ENCODE measurements around the gene PTTG1IP. TPM values are rescaled to one million over a fixed set of nuclear protein-coding genes. Genes with fewer than 3 reads are reported as not detected.

PTTG1IP gene
- total and polyA plus RNA-seq, 8 donors: 61.3 to 253 (median 114) TPM

DNA sequence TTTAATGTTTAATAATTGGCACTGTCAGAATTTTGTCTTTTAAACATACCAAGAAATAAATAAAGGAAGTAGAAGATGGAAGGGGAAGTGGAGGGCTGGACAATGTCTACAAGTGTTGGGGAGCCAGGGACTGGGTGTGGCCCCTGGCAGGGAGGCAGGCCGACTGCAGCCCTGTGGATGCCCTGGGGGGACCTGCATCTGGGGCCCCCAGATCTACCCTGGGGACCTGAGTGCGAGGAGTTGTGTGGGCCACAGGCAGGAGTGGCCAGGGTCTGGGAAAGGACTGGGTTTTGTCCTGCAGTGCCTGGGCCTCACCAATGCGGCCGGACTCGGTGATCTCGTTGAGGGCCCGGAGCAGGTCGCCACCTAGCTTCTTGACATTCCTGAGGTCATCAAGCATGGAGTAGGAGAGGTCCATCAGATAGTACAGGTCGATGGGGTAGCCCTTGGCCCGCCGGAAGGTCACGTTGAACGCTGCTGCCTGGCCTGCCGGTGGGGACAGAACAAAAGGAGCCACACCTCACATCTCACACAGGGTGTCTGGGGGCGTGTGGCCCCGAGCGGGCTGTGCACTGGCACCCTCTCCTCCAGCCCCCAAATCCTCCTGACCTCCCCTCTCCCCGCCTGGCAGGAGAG lies 29.7 kb upstream of the PTTG1IP start:
- peaks cover 0 to 58% (median 19%) of the 10 kb centered on the region in 4 donors for H3K36me3 ChIP-seq
- H3K27me3 ChIP-seq: peaks cover 0 to 19% (median 0%) of the 10 kb centered on the region in 3 donors
- H3K27ac ChIP-seq: no peak overlapping the region
- no peaks in the 10 kb centered on the region for H3K9me3 ChIP-seq
- no peak for DNase-seq
- intact Hi-C loops (cut with DNase I; ENCODE audit: low total_unique reads): no loop called here
- TF ChIP-seq, protein P1, sequence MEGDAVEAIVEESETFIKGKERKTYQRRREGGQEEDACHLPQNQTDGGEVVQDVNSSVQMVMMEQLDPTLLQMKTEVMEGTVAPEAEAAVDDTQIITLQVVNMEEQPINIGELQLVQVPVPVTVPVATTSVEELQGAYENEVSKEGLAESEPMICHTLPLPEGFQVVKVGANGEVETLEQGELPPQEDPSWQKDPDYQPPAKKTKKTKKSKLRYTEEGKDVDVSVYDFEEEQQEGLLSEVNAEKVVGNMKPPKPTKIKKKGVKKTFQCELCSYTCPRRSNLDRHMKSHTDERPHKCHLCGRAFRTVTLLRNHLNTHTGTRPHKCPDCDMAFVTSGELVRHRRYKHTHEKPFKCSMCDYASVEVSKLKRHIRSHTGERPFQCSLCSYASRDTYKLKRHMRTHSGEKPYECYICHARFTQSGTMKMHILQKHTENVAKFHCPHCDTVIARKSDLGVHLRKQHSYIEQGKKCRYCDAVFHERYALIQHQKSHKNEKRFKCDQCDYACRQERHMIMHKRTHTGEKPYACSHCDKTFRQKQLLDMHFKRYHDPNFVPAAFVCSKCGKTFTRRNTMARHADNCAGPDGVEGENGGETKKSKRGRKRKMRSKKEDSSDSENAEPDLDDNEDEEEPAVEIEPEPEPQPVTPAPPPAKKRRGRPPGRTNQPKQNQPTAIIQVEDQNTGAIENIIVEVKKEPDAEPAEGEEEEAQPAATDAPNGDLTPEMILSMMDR (IDR thresholded peaks at IDR 0.05): no peak
- TF ChIP-seq EP300 (IDR thresholded peaks at IDR 0.05) (no peak), POLR2A (IDR thresholded peaks at IDR 0.05) (no peak), POLR2AphosphoS5 (IDR thresholded peaks at IDR 0.05) (no peak)
- 64 to 76% (median 73%) methylated on average over 7 to 18 of the region's 18 CpGs for WGBS, 5 donors
- H3K4me3 ChIP-seq: no peak overlapping the region
- H3K4me1 ChIP-seq: peaks cover 0 to 34% (median 20%) of the 10 kb centered on the region in 4 donors

DNA sequence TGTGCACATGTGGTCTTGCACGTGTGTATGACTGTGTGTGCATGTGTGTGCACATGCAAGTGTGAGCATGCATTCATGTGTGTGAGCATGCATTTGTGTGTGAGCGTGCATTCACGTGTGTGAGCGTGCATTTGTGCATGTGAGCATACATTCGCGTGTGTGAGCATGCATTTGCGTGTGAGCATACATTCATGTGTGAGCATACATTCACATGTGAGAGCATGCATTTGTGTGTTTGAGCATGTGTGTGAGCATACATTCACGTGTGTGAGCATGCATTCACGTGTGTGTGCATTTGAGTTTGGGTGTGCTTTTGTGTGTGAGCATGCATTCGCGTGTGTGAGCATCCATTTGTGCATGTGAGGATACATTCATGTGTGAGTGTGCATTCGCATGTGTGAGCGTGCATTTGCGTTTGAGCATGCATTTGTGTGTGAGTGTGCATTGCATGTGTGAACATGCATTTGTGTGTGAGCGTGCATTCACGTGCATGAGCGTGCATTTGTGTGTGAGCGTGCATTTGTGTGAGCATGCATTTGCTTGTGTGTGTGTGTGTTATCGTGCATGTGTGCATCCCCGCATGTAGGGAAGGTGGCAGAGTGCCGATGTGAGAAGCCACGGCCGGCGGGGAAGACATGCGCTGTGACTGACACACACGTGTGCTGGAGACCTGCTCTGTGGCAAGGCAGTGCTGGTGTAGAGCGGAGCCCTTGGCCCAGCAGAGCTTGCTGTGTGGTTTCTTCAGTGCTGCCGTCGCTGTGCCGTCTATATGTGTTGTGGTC lies 29.0 kb upstream of the PTTG1IP start:
- no peak for DNase-seq
- Histone ChIP-seq H3K36me3 (peaks cover 0 to 58% (median 19%) of the 10 kb centered on the region in 4 donors), H3K27ac (no peak overlapping the region), H3K4me1 (peaks cover 0 to 27% (median 16%) of the 10 kb centered on the region in 4 donors), H3K4me3 (no peak overlapping the region), H3K9me3 (no peaks in the 10 kb centered on the region), H3K27me3 (peaks cover 0 to 19% (median 0%) of the 10 kb centered on the region in 3 donors)
- TF ChIP-seq POLR2A (IDR thresholded peaks at IDR 0.05) (no peak), POLR2AphosphoS5 (IDR thresholded peaks at IDR 0.05) (no peak), EP300 (IDR thresholded peaks at IDR 0.05) (no peak)
- TF ChIP-seq, protein P1 (IDR thresholded peaks at IDR 0.05): no peak
- WGBS, 5 donors: 89 to 92% (median 91%) methylated on average over 30 of the region's 30 CpGs
- intact Hi-C loops (cut with DNase I; ENCODE audit: low total_unique reads): no loop called here

DNA sequence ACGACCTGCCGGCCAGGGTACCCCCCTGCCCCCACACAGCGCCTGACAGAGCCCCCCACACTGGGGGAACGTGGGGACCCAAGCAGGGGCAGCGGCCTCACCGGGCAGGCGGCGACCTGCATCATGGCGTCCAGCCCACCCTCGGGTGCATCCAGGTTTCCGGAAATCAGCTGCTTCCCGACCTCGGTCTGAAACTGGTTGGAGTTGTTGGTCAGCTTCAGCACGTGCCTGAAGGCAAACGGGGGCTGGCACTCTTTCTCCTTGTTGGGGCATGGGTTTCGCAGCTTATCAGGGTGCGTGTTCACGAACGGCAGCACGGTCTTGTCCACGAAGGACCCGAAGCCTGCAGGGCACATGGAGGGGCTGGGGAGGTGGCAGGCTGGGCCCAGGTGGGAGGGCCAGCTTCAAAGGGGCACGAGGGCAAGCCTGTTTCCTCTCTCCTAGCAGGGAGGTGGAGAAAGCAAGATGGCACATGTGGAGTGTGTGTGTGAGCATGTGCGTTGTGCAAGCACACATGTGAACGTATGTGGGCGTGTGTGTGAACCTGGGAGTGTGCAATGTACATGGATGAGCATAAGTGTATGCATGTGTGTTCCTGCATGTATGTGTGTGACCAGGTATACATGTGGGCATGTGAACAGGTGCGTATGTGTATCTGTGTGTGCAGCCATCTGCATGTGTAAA lies 28.0 kb upstream of the PTTG1IP start:
- no peak overlapping the region for H3K27ac ChIP-seq
- TF ChIP-seq, protein P1 (IDR thresholded peaks at IDR 0.05): no peak
- TF ChIP-seq EP300 (IDR thresholded peaks at IDR 0.05) (no peak), POLR2AphosphoS5 (IDR thresholded peaks at IDR 0.05) (no peak), POLR2A (IDR thresholded peaks at IDR 0.05) (no peak)
- peaks cover 0 to 55% (median 19%) of the 10 kb centered on the region in 4 donors for H3K36me3 ChIP-seq
- H3K4me3 ChIP-seq: no peak overlapping the region
- no peak for DNase-seq
- 58 to 70% (median 62%) methylated on average over 12 to 27 of the region's 27 CpGs for WGBS, 5 donors
- intact Hi-C loops (cut with DNase I; ENCODE audit: low total_unique reads): no loop called here
- H3K4me1 ChIP-seq: peaks cover 0 to 22% (median 12%) of the 10 kb centered on the region in 4 donors
- H3K9me3 ChIP-seq: no peaks in the 10 kb centered on the region
- H3K27me3 ChIP-seq: peaks cover 0 to 24% (median 0%) of the 10 kb centered on the region in 3 donors

DNA sequence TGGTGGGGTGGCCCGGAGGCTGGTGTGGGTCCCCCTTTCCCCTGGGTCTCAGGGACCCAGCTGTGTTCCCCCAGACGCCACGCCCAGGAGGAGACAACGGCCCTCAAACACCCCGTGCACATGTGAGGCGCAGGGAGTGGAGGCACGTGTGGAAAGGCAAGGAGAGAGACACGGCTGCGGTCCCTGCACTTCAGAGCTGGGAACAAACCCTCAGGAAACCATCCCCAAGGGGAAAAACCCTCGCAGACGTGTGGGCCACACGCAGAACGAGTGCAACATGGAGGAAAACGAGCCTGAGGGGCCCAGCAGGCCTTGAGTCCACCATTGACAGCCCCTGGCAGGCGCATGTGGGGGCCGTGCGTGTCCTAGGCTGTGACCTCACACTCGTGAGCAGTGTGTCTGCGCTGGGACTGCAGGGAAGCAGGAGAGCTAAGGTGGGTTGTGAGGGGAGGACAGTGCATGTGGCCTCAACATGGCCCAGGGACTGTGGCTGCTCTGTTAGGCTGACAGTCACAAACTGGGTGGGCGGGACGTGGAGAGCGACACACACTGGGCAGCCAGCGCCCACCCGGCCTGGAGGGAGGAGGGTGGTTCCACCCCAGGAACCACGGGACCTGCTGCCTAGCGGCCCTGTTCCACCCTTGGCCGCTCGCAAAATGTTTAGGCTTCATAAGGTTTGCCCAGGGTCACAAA lies 27.2 kb upstream of the PTTG1IP start:
- Histone ChIP-seq H3K9me3 (no peaks in the 10 kb centered on the region), H3K27ac (no peak overlapping the region), H3K4me3 (no peak overlapping the region), H3K4me1 (peaks cover 0 to 19% (median 11%) of the 10 kb centered on the region in 4 donors), H3K27me3 (peaks cover 0 to 25% (median 0%) of the 10 kb centered on the region in 3 donors), H3K36me3 (peaks cover 0 to 53% (median 19%) of the 10 kb centered on the region in 4 donors)
- TF ChIP-seq EP300 (IDR thresholded peaks at IDR 0.05): no peak
- TF ChIP-seq, protein P1 (IDR thresholded peaks at IDR 0.05): no peak
- TF ChIP-seq POLR2AphosphoS5 (IDR thresholded peaks at IDR 0.05): no peak
- no peak for TF ChIP-seq POLR2A (IDR thresholded peaks at IDR 0.05)
- no peak for DNase-seq
- intact Hi-C loops (cut with DNase I; ENCODE audit: low total_unique reads): no loop called here
- 75 to 86% (median 79%) methylated on average over 17 to 28 of the region's 28 CpGs for WGBS, 5 donors

All from stomach (tissue), 9 donors.